Hematopoietic multipotent progenitor cell treated with erythropoietin and hydrocortisone succinate and interleukin-3 and kit ligand, for 15 days (in vitro differentiated cells): ENCODE data around the gene RPUSD1.

Experiments used
- DNase-seq: peaks from one replicate; pipeline ENCODE4 v3.0.0-alpha.2; 2015; ENCODE audit warnings: low spot score

RPUSD1 gene

GRCh38 chr16:799111-799947 lies 11.1 kb upstream of the RPUSD1 start:
- DNase-seq, result no peak

GRCh38 chr16:798666-799065 lies 10.5 kb upstream of the RPUSD1 start:
- no peak for DNase-seq

GRCh38 chr16:797686-798085 lies 9.5 kb upstream of the RPUSD1 start:
- no peak for DNase-seq

DNA sequence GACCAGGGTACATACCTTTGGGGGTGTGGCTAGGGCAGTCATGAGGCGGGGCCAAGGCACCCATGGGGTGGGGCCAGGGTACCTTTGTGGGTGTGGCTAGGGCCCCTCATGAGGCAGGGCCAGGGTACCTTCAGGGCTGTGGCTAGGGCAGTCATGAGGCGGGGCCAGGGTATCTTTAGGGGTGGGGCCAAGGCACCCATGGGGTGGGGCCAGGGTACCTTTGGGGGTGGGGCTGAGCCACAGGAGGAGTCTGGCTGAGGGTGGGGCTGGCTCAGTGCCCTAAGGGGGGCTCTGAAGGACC lies 8.9 kb upstream of the RPUSD1 start:
- DNase-seq, result no peak

GRCh38 chr16:796296-797119 lies 8.3 kb upstream of the RPUSD1 start:
- DNase-seq, result no peak

GRCh38 chr16:795580-796229 lies 7.5 kb upstream of the RPUSD1 start:
- DNase-seq, result no peak

- no peak for DNase-seq
Measured at GRCh38 chr16:794853-795466, 6.8 kb upstream of the RPUSD1 start.

DNA sequence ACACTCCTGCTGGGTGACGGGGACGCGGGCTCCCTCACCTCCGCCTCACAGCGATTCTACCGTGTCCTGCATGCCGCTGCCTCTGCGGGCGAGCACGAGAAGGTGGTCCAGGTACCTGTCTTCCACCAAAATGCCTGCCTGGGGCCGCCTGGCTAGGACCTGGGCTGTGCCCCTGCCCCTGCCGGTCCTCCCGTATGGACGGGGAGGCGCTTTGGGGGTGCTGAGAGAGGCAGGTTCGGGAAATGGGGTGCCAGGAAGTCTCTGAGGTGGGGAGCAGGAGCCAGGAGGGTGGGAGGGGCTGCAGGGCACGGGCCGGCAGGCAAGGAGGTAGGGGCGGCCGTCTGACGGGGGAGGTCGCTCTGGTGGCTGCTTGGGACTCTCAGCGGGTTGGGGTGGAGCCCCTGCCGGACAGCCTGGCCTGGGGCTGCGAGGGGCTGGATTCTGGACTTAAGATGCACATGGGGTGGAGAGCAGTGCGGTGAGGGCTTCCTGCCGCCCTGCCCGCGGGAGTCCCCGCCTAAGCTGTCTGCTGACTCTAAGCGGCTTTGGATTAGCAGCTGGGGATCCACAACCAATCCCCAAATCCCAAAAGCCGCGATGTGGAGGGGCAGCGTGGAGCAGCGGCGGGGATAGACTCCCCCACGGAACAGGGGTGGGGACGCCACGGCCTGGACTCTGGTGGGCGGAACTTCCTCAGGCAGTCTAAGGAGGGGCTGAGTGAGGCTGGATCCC lies 6.1 kb upstream of the RPUSD1 start:
- DNase-seq, result no peak

- DNase-seq, result no peak
Measured at GRCh38 chr16:793414-793813, 5.2 kb upstream of the RPUSD1 start.

GRCh38 chr16:792221-792995 lies 4.2 kb upstream of the RPUSD1 start:
- DNase-seq, result no peak

DNA sequence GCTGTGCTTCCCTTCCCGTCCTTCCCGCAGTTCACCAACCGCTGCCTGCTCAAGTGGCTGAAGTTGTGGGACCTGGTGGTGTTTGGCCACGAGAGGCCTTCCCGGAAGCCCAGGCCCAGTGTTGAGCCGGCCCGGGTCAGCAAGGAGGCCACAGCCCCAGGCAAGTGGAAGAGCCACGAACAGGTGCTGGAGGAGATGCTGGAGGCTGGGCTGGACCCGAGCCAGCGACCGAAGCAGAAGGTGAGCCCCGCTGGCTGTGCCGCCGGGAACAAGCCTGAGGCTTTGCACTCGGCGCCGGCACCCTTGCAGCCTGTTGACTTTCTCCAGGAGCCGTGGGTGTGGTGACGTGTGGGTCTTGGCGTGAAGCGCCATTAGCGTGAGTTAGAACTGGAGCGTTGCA lies 3.0 kb upstream of the RPUSD1 start:
- DNase-seq, result no peak

GRCh38 chr16:790086-790485 lies 1.9 kb upstream of the RPUSD1 start:
- no peak for DNase-seq

DNA sequence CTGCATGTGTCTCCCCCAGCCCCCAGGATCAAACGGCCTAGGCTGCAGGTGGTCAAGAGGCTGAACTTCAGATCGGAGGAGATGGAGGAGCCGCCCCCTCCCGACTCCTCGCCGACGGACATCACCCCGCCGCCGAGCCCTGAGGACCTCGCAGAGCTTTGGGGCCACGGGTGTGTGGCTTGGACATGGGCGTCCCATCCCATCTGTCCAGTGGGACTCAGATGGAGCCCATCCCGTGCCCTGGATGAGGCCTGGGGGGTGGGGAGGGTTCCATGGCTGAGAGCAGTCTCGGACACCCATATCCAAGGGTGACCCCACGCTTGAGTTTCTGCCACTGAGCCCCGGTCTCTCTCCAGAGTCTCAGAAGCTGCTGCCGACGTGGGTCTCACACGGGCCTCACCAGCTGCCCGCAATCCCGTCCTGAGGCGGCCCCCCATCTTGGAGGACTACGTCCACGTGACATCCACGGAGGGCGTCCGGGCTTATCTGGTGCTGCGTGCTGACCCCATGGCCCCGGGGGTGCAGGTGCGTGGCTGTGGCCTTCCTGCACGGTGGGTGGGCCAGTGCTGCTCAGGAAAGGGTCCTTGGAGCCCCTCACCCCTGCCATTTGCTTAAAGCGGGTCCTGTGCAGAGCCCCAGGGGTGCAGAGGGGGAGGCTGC lies 1.1 kb upstream of the RPUSD1 start:
- no peak for DNase-seq

DNA sequence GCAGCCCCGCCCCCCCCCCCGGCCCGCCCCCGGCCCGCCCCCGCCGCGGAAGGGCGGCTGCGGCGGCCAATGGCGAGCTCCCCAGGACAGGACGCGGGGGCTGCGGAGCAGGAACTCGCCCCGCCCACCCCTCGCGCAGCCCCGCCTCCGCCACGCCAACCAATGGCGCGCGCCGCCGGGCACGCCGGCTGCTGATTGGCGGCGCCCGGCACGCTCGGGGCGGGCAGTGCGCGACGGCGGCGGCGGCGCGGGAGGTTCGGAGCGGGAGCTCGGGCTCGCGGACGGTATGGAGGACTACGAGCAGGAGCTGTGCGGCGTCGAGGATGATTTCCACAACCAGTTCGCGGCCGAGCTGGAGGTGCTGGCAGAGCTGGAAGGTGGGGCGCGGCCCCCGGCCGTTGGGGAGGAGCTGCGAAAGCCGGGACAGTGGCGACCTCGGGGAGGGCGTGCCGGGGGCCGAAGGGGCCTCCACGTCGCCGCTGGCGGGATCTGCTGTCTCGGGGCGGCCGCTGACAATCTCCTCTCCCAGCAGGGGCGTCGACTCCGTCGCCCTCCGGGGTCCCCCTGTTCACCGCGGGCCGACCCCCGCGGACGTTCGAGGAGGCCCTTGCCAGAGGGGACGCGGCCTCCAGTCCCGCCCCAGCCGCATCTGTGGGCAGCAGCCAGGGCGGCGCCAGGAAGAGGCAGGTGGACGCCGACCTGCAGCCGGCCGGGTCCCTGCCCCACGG lies 382 bp upstream of the RPUSD1 start, which contains the start of gene CHTF18:
Gene CHTF18, plus strand, starts transcription at position 222 of the 728 bp plus-strand sequence. Its CDS starts 65 bp downstream, at position 287.
- peak; percentile 93 for DNase-seq

- DNase-seq, result no peak
Measured at GRCh38 chr16:787321-787966, 737 bp downstream of the RPUSD1 start.

DNA sequence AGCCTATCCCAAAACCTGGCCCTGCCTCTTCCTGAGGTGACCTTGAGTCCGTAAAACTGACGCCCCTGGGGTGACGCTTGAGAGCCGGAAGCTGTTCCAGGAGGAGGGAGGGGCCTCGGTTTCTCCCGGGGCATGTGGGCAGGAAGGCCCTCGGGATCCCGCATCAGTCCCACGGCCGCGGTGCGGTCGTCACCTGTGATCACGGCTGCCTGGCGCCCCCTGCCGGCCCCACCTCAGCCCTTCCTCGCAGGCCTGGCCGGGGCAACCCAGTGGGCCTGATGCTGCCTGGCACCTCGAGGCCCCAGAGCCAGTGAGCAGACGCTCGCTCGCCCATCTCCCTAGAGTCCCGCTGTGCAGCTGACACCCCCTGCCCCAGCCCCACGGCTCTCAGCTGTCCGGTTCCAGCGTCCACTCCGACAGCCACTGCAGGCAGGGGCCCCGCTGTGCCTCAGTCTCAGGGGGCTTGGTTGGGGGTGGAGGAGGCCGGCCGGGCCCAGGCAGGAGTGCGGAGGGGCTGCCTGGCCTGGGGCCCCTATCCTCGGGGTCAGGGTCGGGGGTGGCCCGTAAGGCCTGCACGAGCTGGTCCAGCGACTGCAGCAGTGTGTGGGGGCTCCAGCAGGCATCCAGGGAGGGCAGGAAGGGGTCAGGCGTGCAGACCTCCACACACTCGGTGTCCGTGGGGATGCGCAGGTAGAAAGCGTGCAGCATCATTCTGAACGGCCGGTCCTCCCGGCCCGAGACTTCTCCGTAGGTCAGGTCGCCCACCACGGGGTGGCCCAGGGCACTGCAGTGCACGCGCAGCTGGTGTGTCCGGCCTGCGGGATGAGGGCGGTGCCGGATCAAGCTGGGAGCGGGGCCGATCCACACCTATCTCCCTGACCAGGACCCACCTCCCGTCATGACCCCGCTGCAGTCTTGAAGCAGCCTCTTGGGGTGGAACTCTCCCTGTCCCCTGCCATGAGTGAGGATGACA lies 2.3 kb downstream of the RPUSD1 start:
- peak; percentile 69 for DNase-seq

GRCh38 chr16:784431-784830 lies 3.8 kb downstream of the RPUSD1 start:
- no peak for DNase-seq
